Ishikawa (cell line): Measurements from ENCODE around the gene BACE2.

ENCODE experiments used
- CREB1 ChIP-seq: IDR thresholded peaks from 2 replicates; pipeline ENCODE4 v1.6.1; 2012; ENCODE audit warnings: low read depth
- EGR1 ChIP-seq: IDR thresholded peaks from 2 replicates; pipeline ENCODE4 v1.6.1; 2012
- EP300 ChIP-seq: IDR thresholded peaks from 2 replicates; pipeline ENCODE4 v1.6.1; 2012; ENCODE audit warnings: borderline replicate concordance
- MAX ChIP-seq: IDR thresholded peaks from 2 replicates; pipeline ENCODE4 v1.6.1; 2012
- NFIC ChIP-seq: IDR thresholded peaks from 2 replicates; pipeline ENCODE4 v1.6.1; 2012
- RAD21 ChIP-seq: IDR thresholded peaks from 2 replicates; pipeline ENCODE4 v1.6.1; 2012; ENCODE audit warnings: low read depth
- REST ChIP-seq: IDR thresholded peaks from 2 replicates; pipeline ENCODE4 v1.6.1; 2012; ENCODE audit warnings: low read depth, mild to moderate bottlenecking
- TAF1 ChIP-seq: IDR thresholded peaks from 2 replicates; pipeline ENCODE4 v1.6.1; 2012; ENCODE audit warnings: low read depth, mild to moderate bottlenecking
- TCF12 ChIP-seq: IDR thresholded peaks from 2 replicates; pipeline ENCODE4 v1.6.1; 2012; ENCODE audit warnings: low read depth
- TEAD4 ChIP-seq: IDR thresholded peaks from 2 replicates; pipeline ENCODE4 v1.6.1; 2012
- YY1 ChIP-seq: IDR thresholded peaks from 2 replicates; pipeline ENCODE4 v1.6.1; 2012; ENCODE audit warnings: low read depth
- ZBTB7A ChIP-seq: IDR thresholded peaks from 2 replicates; pipeline ENCODE4 v1.6.1; 2012; ENCODE audit warnings: low read depth

- TF ChIP-seq YY1 (no peak), MAX (no peak), EP300 (no peak), REST (no peak), TAF1 (no peak), RAD21 (no peak), ZBTB7A (no peak), EGR1 (no peak), TCF12 (no peak), CREB1 (no peak), TEAD4 (no peak), NFIC (no peak)
Measured at GRCh38 chr21:41232013-41232412, 64.1 kb downstream of the BACE2 start.
